Measurements from ENCODE around the gene TNNC1.

GRCh38 chr3:52428151-52429005 lies 25.5 kb downstream of the TNNC1 start:
- TF ChIP-seq CEBPZ (IDR thresholded peaks at IDR 0.05; ENCODE audit: low read length) = no peak
- TF ChIP-seq NR1H2 (CRISPR knock-in tag; IDR thresholded peaks at IDR 0.05; ENCODE audit: borderline replicate concordance, low read depth) = no peak
- TF ChIP-seq MAFK (conservative IDR thresholded peaks at IDR 0.05 in 1 of 2, IDR thresholded peaks at IDR 0.05 in 1 of 2; ENCODE audit: low read length in 2 of 2) = no peak

All from HepG2 (cell line).